Measurements from ENCODE around the gene CHM.

DNA sequence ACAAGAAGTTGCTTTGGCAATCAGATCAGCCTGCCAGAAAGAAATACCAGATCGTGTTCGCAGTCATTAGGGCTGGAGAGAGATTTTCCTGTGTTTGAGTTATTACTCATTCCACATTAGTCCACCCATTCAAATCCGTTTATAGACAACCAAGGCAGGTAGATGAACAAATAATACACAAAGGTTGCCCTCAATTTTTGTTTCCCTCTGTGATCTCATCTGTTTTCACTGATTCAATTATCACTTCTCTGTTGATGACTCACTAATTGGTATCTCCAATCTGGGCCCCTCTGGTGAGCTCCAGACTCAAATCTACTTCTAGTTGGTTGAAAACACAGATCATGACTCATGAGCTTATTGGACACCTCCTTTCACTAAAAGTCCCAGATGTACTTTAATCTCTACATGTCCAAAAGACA is 54.5 kb downstream of the CHM start:
- TF ChIP-seq, protein P1, sequence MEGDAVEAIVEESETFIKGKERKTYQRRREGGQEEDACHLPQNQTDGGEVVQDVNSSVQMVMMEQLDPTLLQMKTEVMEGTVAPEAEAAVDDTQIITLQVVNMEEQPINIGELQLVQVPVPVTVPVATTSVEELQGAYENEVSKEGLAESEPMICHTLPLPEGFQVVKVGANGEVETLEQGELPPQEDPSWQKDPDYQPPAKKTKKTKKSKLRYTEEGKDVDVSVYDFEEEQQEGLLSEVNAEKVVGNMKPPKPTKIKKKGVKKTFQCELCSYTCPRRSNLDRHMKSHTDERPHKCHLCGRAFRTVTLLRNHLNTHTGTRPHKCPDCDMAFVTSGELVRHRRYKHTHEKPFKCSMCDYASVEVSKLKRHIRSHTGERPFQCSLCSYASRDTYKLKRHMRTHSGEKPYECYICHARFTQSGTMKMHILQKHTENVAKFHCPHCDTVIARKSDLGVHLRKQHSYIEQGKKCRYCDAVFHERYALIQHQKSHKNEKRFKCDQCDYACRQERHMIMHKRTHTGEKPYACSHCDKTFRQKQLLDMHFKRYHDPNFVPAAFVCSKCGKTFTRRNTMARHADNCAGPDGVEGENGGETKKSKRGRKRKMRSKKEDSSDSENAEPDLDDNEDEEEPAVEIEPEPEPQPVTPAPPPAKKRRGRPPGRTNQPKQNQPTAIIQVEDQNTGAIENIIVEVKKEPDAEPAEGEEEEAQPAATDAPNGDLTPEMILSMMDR (IDR thresholded peaks at IDR 0.05): no peak
- no peak for TF ChIP-seq POLR2A (IDR thresholded peaks at IDR 0.05)

Measured in Peyer's patch (tissue), 4 donors.